Cardiac muscle cell (in vitro differentiated cells and primary cell): Measurements from ENCODE around the gene ZNF143. TPM values are rescaled to one million over a fixed set of nuclear protein-coding genes. Genes with fewer than 3 reads are reported as not detected.
A peak's percentile ranks its signal among the peaks of the same experiment; 100 is the strongest.

ENCODE experiments used
- DNase-seq, 2 donors: peaks; one replicate each; pipeline versions ENCODE4 v3.0.0 to v3.0.0-alpha.2; 2010 to 2017; ENCODE audit warnings: low read depth in 1 of 2, low spot score in 1 of 2
- H3K27ac ChIP-seq: fragments of 200-600 bp; sonication (generic); 2 replicates; pipeline ENCODE4 v1.5.1; 2016
- H3K27me3 ChIP-seq: fragments of 200-600 bp; sonication (generic); 2 replicates; pipeline ENCODE4 v1.6.0; 2016; ENCODE audit warnings: control low read depth
- H3K36me3 ChIP-seq: fragments of 200-600 bp; sonication (generic); 2 replicates; pipeline ENCODE4 v1.5.1; 2016; ENCODE audit warnings: control low read depth
- H3K4me1 ChIP-seq: fragments of 200-600 bp; sonication (generic); 2 replicates; pipeline ENCODE4 v1.8.1; 2017; ENCODE audit warnings: low read depth, mild to moderate bottlenecking, mixed run types
- H3K4me3 ChIP-seq: fragments of 200-600 bp; sonication (generic); 2 replicates; pipeline ENCODE4 v1.5.1; 2016; ENCODE audit warnings: mild to moderate bottlenecking
- H3K9me3 ChIP-seq: fragments of 200-600 bp; sonication (generic); 2 replicates; pipeline ENCODE4 v1.5.1; 2017; ENCODE audit warnings: low read depth, mild to moderate bottlenecking, control low read depth
- polyA plus RNA-seq: library from polyadenylated mRNA; unstranded; fragments of >200 nt; fragmentation: Nextera tagmentation; extraction: Ambion mirVana; gene quantifications from 2 replicates; pipeline ENCODE4 v1.2.1, GENCODE V29; 2016
- total RNA-seq: library from RNA; depleted of rRNA; stranded (reverse); fragments of >200 nt; gene quantifications from 2 replicates; pipeline ENCODE4 v1.2.3, GENCODE V29; 2016
- TF ChIP-seq, protein P1 (sequence below): IDR thresholded peaks from 2 replicates; pipeline ENCODE4 v1.5.1; 2012; ENCODE audit warnings: low read depth, mild to moderate bottlenecking, low read length

ZNF143 gene
- total and polyA plus RNA-seq, 2 experiments from 2014 or later: 28.7 to 73.7 TPM

DNA sequence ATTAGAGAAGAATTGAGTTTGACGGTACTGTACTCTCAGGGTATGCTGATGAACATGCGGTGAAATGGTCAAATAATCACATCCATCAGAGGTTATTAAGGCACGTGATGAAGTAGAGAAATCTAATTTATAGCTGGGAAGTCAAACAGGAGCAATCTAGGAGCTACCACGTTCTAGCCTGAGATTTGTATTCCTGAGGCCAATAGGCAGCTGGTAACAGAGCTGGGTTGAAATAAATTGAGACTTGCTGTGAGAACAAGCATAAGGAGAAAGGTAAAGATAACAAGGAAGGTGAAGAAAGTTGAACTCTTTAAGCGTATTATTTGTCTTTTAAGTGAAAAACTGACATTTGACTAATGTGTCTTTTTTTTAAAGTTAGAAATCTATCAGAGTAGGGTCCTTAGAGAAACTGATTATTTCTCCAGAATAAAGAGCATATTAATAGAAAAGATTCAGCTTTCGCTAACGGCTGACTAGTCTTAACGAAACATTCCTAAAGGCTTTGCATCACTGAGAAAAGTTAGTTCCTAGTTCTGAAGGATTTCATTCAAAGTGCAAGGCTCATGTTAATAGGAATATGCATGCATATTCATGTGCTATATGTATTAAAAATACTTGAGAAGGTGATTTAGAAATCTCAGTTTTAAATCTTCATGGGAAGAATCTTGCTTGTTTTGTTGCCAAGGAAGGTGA lies 107.5 kb downstream of the ZNF143 start:
- TF ChIP-seq, protein P1, sequence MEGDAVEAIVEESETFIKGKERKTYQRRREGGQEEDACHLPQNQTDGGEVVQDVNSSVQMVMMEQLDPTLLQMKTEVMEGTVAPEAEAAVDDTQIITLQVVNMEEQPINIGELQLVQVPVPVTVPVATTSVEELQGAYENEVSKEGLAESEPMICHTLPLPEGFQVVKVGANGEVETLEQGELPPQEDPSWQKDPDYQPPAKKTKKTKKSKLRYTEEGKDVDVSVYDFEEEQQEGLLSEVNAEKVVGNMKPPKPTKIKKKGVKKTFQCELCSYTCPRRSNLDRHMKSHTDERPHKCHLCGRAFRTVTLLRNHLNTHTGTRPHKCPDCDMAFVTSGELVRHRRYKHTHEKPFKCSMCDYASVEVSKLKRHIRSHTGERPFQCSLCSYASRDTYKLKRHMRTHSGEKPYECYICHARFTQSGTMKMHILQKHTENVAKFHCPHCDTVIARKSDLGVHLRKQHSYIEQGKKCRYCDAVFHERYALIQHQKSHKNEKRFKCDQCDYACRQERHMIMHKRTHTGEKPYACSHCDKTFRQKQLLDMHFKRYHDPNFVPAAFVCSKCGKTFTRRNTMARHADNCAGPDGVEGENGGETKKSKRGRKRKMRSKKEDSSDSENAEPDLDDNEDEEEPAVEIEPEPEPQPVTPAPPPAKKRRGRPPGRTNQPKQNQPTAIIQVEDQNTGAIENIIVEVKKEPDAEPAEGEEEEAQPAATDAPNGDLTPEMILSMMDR: no peak
- Histone ChIP-seq H3K27ac (peak overlapping the region; percentile 98), H3K36me3 (no peaks in the 10 kb centered on the region), H3K4me3 (no peak overlapping the region), H3K4me1 (peaks cover 35% of the 10 kb centered on the region), H3K9me3 (no peaks in the 10 kb centered on the region), H3K27me3 (no peaks in the 10 kb centered on the region)
- peak in 1 of 2 donors; percentile 12 for DNase-seq

DNA sequence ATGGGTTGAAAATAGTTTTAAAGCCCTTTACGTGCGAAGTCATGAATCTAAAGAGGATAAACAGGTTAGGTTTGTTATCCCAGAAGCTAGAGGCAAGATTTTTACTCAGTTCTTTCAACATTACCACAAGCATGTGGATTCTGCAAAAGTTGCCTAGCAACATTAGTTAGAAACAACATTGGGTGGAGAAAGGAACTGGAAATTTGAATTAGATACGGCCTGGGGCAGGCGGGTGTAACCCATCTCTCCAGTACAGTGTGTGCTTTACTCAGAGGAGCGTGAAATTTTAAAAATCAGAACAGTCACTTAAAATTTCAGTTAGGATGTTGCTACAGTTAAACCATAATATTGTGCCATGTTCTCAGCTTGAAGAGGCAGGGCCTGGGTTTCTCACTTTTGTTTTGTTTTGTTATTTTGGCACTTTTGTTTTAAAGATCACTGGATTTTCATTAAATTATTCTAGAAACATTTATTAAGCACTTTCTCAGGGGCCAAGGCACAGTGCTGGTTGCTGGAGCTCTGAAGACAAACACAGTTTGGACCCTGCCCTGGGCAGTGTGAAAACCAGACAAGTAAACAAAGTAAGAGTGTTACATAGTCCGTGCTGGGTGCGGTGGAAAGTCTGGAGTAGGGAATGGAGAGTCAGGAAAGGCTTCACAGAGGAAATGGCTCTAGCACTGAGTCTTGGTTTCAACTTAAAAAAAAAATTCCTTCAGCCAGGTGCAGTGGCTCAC lies 108.2 kb downstream of the ZNF143 start:
- TF ChIP-seq, protein P1: no peak
- peak overlapping the region; percentile 98 for H3K27ac ChIP-seq
- H3K27me3 ChIP-seq: no peaks in the 10 kb centered on the region
- peak; percentile 50 to 93 for DNase-seq
- H3K4me3 ChIP-seq: no peak overlapping the region
- H3K9me3 ChIP-seq: no peaks in the 10 kb centered on the region
- peaks cover 35% of the 10 kb centered on the region for H3K4me1 ChIP-seq
- H3K36me3 ChIP-seq: no peaks in the 10 kb centered on the region

DNA sequence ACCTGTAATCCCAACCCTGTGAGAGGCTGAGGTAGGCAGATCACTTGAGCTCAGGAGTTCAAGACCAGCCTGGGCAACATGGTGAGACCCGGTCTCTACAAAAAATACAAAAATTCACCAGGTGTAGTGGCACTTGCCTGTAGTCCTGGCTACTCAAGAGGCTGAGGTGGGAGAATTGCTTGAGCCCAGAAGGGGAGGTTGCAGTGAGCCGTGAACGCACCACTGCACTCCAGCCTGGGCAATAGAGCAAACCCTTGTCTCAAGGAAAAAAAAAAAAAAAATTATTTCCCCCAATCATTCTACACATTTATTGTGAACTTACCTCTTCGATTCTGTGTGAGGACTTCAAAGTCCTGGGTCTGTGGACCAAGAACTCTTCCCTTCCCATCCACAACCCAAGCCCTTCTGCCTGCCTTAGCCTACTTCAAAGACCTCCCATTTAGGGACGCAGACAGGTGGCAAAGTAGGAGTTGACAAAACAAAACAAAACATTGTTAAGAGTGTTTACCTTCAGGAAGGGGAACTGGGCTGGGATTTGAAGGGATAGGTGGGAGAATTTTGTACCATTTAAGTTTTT lies 108.9 kb downstream of the ZNF143 start:
- H3K27me3 ChIP-seq: no peaks in the 10 kb centered on the region
- H3K9me3 ChIP-seq: no peaks in the 10 kb centered on the region
- peaks cover 35% of the 10 kb centered on the region for H3K4me1 ChIP-seq
- H3K4me3 ChIP-seq: no peak overlapping the region
- H3K27ac ChIP-seq: peak overlapping the region; percentile 98
- TF ChIP-seq, protein P1: no peak
- DNase-seq: no peak
- H3K36me3 ChIP-seq: no peaks in the 10 kb centered on the region

DNA sequence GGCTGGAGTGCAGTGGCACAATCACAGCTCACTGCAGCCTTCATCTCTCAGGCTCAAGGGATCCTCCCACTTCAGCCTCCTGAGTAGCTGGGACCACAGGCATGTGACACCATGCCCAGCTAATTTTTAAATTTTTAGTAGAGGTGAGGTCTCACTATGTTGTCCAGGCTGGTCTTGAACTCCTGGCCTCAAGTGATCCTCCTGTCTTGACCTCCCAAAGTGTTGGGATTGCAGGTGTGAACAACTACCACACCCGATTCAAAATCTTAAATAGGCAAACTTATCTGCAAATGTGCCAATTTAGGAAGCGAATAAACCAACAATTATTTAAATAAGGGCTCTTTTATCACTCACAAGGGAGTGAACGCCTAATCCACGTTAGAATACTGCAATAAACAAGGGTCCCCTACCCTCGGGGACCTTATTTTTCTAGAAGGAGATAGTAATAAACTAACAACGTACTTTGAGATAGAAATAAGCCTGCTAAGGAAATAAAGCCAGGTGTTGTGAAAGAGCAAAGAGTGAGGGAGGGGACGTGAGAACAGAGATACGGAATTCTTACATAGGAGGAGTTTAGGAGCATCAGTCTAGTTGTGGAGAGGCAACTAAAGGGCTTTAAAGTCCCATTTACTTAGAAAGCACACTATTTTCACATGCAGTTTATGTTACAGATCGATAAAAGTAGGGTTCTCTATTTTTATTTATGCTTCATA lies 109.7 kb downstream of the ZNF143 start:
- Histone ChIP-seq H3K4me3 (no peak overlapping the region), H3K9me3 (no peaks in the 10 kb centered on the region), H3K27ac (no peak overlapping the region), H3K27me3 (no peaks in the 10 kb centered on the region), H3K4me1 (peaks cover 30% of the 10 kb centered on the region), H3K36me3 (no peaks in the 10 kb centered on the region)
- TF ChIP-seq, protein P1: no peak
- no peak for DNase-seq

DNA sequence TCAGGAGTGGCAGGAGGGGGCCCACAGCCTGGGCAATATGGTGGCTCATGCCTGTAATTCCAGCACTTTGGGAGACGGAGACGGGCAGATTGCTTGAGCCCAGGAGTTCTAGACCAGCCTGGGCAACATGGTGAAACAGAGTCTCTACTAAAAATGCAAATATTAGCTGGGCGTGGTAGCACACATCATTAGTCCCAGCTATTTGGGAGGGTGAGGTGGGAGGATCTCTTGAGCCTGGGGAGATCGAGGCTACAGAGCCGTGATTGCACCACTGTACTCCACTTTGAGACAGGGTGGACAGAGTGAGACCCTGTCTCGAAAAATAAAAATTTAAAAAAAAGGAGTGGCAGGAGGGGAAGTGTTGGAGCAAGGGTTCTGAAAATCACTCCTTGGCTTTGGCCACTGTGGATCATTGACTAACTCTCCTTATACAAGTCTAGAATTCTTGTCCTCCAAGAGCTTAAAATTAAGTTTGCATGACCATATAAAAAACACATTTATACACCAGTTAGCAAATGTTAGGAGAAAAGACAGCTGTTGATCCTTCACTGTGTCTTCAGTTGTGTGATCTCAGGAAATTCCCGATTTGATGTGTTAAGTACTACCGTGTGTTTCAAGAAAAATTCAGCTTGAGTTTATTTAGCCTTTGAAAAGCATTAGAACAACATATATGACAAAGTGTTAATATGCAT lies 110.4 kb downstream of the ZNF143 start:
- DNase-seq: no peak
- H3K27ac ChIP-seq: no peak overlapping the region
- peaks cover 22% of the 10 kb centered on the region for H3K4me1 ChIP-seq
- H3K9me3 ChIP-seq: no peaks in the 10 kb centered on the region
- H3K27me3 ChIP-seq: no peaks in the 10 kb centered on the region
- H3K4me3 ChIP-seq: no peak overlapping the region
- no peaks in the 10 kb centered on the region for H3K36me3 ChIP-seq
- TF ChIP-seq, protein P1: no peak
